ENCODE data around the gene SLC12A7.
"Not testable (repeated sequence)": the region's sequence is repeated elsewhere in the genome, so short reads cannot be mapped to it uniquely, and the experiment has no call there.

The SLC12A7 gene

DNA sequence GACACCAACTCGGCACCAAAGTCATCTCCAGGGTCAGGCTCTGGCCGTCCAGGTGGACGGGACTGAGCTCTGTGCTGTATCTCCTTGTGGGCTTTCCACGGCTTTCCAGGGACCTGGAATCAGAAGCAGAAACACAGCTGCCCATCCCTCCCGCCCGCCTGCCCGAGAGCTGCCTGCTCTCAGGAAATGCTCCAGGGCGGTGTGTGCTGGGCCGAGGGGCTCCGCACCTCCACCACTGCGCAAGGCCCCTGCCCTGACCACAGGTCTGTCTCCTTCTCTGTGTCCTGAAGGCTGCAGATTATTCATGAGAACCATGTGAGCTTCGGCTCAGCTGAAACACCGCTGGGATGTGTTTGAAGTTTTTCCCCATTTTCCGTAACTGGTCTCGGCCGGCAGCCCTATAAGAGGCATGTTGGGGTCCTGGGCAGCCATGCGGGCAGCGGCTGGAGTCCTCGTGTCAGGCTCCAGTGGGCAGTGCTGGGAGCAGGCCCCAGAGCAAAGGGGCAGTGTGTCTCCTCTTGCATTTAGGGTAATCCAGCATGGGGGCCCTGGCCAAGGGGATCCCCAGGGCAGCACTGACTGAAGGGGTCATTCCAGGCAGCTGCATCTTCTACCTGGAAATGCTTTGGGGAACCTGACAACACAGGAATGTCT lies 80.4 kb downstream of the SLC12A7 start:
- no peak for DNase-seq

DNA sequence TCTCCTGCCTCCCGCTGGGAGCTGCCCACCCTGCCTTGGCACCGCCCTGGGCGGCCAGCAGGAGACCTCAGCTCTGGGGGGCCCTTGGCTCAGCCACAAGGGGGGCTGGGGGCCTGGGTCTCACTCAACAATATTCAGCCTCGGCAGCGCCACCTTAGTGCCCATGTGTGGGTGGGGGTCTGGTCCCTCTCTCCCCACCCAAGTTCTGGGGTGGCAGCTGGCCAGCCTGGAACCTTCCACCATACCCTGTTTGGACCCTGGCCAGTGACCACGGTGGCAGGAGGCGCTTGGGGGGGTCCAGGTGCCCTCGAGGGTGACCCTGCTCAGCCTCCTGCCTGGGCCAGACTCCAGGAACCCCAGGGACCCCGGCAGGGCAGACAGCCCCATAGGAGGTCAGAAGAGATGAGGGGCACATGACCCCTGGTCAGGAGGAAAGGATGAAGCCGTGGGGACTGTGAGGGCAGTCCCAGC lies 81.0 kb downstream of the SLC12A7 start:
- no peak for DNase-seq

GRCh38 chr5:1029945-1030625 lies 81.8 kb downstream of the SLC12A7 start:
- DNase-seq: no peak

- no peak for DNase-seq
Measured at GRCh38 chr5:1029282-1029944, 82.5 kb downstream of the SLC12A7 start.

- DNase-seq: no peak
Measured at GRCh38 chr5:1028481-1029281, 83.2 kb downstream of the SLC12A7 start.

GRCh38 chr5:1027631-1028441 lies 84.0 kb downstream of the SLC12A7 start:
- no peak for DNase-seq

DNA sequence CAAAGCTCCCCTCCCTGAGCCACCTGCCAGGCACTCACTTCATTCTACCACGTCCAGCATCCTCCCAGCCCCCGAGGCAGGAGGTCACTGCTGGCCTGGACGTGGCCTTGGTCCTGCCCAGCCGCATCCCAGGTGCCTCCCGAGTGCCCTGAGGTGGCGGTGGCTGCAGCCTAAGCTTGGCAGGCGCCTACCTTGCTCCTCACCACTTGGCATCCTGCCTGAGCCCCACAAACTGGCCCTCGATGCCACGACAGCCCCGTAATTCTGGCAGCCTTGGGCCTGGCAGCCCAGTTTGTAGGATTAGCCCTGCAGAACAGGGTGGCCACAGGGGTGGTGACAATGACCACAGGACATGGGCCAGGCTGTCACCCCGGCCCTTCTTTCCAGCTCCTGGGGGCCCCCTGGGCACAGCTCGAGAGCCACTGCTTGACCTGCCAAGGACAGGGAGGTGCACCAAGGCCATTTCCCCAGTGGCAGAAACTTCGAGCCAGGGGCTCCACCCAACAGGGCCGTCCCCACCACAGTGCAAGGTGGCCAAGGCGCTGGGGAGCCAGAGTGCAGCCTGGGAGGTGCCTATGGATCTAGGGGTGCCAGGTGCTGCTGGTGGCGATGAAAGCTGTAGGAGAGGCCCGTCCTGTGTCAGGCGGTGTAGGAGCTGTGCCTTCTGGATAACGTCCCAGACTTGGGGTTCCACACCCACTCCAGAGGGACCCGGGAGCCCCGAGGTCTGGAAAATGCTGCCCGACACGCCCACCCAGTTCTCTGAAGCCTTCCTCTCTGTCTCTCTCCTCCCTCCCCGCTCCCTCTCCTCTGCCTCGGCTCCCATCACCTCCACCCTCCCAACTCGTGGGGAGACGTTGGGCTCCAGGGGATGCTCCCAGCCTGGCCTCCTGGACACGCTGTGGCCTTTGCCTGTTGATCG lies 84.9 kb downstream of the SLC12A7 start:
- DNase-seq: no peak

DNA sequence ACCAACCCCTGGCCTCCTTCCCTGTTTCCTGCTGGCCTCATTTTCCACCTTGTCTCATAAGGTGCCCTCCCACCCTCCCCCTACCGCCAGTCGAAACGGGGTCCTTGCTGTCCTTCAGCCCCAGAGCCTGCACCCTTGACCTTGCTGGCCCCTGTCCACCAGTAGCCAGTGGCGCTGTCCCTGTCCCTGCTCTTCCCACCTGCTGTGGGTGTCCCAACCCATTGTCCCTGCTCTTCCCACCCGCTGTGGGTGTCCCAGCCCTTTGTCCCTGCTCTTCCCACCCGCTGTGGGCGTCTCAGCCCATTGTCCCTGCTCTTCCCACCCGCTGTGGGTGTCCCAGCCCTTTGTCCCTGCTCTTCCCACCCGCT lies 89.9 kb downstream of the SLC12A7 start:
- not testable (repeated sequence) for DNase-seq

GRCh38 chr5:1021136-1021968 lies 90.5 kb downstream of the SLC12A7 start:
- DNase-seq: no peak

GRCh38 chr5:1020452-1020961 lies 91.4 kb downstream of the SLC12A7 start:
- DNase-seq: no peak

GRCh38 chr5:1019001-1019905 lies 92.6 kb downstream of the SLC12A7 start:
- no peak for DNase-seq

- DNase-seq: no peak
Measured at GRCh38 chr5:1018596-1018995, 93.3 kb downstream of the SLC12A7 start.

GRCh38 chr5:1017691-1018455 lies 94.0 kb downstream of the SLC12A7 start:
- no peak for DNase-seq

DNA sequence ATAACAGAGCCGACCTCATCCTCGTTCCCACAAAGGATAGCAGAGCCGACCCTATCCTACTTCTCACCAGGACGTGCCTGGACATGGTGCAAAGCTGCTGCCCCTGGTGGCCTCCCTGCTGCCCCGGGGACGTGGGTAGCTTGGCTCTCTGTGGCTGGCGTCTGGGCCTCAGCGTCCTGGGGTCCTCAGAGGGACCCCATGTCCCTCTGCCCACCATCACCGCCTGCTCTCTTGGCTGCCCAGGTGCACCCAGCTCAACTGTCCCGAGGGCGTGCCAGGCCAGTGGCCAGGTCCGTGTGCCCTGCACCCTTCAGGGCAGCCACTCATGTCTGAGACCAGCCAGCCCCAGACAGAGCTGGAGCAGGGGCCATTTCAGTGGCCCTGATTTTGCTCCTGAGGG lies 94.8 kb downstream of the SLC12A7 start:
- DNase-seq: no peak

DNA sequence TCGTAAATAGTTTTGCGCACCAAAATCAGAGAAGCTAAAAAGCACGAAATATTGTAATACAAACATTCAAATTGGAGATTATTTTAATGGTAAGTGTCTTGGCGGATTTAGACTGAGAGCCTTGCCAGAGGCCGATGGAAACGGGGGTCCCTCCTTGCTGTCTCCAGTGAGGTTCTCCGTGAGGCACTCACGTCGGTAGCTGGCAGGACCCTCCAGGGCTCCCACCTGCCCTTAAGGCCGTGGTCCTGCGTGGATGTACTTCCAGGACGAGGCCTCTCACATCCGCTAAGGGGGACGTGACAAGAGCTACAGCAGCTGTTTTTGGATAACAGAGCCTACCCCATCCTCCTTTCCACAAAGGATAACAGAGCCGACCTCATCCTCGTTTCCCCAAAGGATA lies 95.4 kb downstream of the SLC12A7 start:
- DNase-seq: no peak

DNA sequence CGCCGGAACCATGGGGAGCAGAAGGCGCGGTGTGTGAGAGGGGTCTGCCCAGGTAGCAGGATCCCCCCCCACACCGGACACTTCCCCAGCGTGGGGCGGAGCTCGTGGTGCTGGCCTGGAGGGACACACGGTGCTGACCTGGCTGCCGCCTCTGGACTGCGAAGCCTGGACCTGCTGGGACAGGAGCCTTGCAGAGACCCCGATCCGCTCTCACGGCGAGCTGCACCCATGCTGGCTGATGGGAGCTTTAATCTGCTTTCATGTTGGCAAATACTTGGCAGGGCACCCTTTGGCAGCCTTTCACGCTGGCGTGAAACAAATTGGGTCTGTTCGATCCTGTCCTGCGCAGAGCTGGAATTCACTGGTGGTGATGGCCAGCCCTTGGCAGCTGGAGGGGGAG lies 95.8 kb downstream of the SLC12A7 start:
- no peak for DNase-seq

- no peak for DNase-seq
Measured at GRCh38 chr5:1015507-1015906, 96.4 kb downstream of the SLC12A7 start.

- no peak for DNase-seq
Measured at GRCh38 chr5:1014781-1015221, 97.1 kb downstream of the SLC12A7 start.

All from activated CD4-positive, alpha-beta T cell treated with anti-CD3 and anti-CD28 coated beads, Interleukin-2, amount 50 U/mL, for 48 hours (primary cell).